GM12801 (cell line): ENCODE results near the gene TIAM2.

ENCODE experiments used
- TF ChIP-seq, protein P1 (sequence below): IDR thresholded peaks from one replicate; pipeline ENCODE4 v1.5.1; 2011; ENCODE audit warnings: control low read depth; ENCODE audit not compliant: insufficient read length; ENCODE audit errors: extremely low read depth

The TIAM2 gene

DNA sequence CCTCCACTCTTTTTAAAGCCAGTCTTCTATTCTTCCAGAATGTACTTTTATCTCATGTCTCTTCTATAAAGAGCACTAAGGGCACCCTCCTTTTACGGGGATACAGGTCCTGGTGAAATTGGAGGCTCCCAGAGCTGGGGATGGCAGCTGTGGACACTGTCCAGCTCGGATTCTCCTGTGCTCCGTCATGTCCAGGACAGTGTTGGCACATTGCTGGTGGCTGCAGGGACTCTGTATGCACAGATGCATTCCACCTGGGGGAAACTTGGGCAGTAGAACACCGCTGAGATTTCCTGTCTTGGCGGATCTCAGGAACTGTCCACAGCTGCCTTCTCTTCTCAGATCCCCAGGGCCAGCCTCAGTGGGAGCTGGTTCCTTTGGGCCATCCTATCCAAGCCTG, 212.1 kb downstream of the TIAM2 start:
- TF ChIP-seq, protein P1, sequence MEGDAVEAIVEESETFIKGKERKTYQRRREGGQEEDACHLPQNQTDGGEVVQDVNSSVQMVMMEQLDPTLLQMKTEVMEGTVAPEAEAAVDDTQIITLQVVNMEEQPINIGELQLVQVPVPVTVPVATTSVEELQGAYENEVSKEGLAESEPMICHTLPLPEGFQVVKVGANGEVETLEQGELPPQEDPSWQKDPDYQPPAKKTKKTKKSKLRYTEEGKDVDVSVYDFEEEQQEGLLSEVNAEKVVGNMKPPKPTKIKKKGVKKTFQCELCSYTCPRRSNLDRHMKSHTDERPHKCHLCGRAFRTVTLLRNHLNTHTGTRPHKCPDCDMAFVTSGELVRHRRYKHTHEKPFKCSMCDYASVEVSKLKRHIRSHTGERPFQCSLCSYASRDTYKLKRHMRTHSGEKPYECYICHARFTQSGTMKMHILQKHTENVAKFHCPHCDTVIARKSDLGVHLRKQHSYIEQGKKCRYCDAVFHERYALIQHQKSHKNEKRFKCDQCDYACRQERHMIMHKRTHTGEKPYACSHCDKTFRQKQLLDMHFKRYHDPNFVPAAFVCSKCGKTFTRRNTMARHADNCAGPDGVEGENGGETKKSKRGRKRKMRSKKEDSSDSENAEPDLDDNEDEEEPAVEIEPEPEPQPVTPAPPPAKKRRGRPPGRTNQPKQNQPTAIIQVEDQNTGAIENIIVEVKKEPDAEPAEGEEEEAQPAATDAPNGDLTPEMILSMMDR: no peak

DNA sequence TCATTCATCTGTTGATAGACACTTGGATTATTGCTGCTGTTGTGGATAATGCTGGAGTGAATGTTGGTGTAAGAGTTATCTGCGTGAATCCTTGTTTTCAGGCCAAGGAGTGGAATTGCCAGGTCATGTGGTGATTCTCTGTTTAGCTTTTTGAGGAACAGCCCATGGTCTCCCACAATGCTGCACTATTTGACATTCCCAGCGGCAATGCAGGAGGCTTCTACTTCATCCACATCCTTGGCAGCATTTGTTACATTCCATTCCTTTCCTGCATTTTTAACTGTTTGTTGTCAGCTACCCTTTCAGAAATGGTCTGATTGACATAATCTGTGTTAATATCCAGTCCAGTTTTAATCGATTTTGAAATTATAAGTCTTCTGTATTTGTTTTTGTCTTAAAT, 217.0 kb downstream of the TIAM2 start:
- TF ChIP-seq, protein P1: no peak

DNA sequence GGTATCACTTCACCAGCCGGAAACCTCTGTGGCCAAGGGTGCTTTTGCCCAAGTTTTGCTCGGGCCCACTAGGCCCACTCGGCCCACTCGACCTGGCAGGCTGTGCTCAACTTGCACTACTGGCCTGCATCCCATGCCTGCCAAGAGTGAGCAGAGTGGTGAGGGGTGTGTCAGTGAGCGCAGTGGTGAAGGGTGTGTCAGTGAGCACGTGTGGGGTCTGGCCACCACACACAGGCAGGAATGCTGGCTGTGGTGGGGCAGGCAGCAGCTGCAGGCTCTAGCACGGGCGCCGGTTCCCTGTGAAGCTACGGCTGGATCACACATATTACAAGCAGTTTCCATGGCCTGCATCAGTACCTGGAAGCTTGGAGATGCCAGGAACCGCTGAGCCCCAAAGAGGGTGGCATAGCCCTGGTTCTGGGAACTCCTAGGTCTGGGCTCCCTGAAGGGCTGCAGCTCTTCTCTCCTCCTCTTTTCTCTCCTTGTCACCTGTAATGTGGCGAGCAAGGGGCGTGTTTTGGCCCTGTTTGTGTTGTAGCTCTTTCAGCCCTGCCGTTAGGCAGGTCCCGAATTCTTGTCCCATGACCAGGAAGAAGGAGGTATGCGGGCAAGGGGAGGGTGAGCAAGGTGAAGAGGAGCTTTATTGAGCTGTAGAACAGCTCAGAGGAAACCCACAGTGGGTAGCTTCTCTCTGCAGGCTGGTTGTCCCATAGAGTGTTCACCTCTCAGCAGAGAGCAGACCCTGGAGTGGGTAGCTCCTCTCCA, 217.7 kb downstream of the TIAM2 start:
- TF ChIP-seq, protein P1: no peak

DNA sequence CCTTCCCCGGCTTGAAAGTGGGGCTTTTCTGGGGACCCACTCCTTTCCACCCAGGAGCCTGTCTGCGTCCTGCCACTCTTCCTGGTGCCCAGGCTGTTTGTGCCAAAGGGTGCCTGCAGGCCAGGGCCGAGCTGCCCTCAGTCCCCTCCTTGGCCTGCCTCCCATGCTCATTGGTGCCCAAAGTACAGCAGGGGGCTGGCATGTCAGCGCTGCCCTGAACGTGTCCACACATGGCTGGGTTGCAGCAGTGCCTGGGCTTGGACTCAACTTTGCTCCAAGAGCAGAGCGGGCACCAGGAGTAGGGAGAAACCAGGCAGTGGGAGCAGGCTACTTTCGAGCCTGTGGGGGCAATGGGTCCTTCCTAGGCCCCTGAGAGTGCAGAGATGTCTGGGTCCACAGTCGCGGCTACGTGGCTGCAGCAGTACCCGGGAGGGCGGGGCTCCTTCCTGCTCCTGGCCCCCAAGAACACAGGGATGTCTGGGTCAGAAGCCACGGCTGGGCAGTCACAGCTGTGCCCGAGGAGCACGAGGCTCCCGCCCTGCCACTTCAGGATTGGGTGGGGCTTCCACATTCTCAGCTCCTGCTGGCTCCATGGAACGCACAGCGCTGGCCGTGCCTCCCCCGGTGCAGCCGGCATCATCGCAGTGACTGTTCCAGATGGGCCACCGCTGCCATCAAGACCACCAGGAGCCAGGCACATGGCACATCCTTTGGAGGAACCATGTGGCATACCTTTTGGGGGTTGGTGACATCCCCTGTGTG, 218.7 kb downstream of the TIAM2 start:
- TF ChIP-seq, protein P1: no peak

DNA sequence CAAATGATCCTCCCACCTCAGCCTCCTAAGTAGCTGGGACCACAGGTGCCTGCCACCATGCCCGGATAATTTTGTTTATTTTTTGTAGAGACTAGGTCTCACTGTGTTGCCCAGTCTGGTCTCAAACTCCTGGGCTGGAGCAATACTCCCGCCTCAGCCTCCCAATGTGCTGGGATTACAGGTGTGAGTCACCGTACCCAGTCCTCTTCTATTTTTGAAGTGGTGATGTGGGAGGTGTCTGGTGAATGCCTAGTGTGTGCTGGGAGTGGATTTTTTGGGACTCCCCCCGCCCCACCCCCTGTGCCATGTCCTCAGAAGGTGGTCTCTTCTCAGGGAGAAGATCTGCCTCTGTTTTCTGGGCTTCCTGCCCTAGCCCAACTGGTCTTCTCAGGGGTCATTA, 220.8 kb downstream of the TIAM2 start:
- TF ChIP-seq, protein P1: no peak

DNA sequence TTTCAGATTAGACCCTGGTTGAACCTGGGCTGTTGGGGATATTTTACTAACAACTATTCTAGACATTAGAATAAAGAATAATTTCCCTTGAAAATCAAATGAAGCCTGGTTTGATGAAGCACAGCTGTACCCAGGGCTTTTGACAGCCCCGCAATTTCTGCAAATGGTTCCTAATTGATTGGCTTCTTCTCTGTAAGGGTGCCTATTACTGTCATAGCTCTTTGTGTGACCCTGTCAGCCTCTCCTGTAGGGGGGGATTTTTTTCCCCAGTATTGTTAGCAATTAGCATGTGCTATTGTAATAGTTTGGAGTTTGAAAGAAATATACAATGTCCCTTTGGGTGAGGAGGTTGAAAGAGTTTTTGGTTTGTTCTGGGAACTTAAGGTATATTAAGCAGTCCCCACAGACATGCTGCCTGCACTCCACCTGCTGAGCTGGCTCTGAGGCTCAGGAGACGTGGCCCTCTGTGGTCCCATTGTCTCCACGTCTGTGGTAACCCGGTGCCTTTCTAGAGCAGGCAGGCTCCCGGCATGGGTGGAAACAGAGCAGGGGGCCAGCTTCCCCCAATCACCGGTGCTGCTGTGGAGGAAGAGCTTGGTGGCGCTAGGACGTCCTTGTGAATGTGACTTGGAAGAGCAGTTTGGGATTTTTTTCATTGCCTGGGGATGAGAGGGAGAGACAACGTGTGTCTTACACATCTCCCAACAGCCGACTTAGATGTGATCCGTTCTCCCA, 221.4 kb downstream of the TIAM2 start:
- TF ChIP-seq, protein P1: no peak

DNA sequence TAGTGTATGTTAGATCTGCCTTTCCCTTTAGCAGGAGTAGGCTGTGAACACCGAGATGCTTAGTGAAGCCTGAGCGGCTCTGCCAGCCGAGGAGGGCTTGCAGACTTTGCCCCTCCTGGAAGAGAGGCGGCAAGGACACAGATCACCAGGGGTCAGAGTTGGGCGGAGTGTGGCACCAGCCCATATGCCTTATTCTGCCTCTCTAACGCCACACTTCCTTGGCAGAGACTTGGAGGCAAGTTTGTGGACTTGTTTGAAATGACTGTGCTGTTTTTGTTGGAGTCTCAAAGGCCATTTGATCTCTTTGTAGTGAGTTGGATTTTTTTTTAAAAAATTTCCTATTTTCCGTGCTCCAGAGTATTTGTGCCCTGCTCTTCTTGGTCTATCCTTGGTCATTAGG, 224.2 kb downstream of the TIAM2 start:
- TF ChIP-seq, protein P1: no peak
